ENCODE results near the gene TMTC3.

TMTC3 gene

DNA sequence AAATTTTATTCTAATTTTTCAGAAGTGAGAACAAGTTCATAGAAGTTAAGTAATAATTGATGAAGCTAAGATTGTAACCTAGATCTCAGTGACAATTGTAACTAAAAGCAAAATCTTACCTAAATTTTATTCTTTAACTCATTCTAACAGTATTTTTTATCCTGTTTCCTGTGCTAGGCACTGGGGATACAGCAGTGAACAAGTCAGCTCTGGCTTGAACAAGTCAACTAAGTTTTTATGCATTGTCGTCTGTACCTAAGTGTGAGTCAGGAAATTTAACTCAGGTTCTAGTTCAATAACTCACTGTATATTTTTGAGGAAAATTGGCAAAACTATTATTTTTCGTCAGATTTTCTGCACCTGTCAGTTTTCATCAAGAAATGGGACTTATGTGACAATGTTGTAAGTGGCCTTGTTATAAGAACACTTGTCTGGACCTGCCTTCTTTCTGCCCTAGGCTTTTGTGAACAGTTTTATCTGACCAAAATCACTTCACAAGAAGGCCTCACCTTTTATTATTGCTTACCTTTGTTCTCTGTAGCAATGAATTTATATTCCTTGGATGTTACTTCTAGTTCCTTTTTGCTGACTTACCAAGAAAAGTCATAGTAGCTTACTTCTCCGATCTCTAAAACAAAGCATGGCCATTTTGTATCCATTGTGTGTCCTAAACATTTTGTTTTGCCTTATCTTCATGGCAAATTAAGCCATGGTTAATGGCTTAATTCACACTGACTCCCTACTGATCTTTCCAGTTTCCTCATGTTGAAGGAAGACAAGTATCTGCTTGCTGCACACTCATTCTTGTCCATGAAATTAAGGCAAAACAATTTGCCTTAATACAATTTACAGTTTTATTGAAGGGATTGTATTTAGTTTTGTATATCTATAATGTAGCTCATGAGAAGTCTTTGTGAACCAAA is 2.7 kb downstream of the TMTC3 start:
- Histone ChIP-seq H3K4me3 (ENCODE audit: insufficient read length, low read depth) (no peak overlapping the region), H3K36me3 (ENCODE audit: insufficient read depth, insufficient read length, low read length) (peaks cover 15% of the 10 kb centered on the region), H3K9ac (ENCODE audit: insufficient read length, low read depth) (no peak overlapping the region)

GRCh38 chr12:88145567-88146505 is 3.7 kb downstream of the TMTC3 start:
- no peak overlapping the region for H3K4me3 ChIP-seq (ENCODE audit: insufficient read length, low read depth)
- no peak for TF ChIP-seq ZNF274 (IDR thresholded peaks at IDR 0.05; ENCODE audit: low read depth, low read length)
- TF ChIP-seq YY1 (IDR thresholded peaks at IDR 0.05; ENCODE audit: insufficient read depth, insufficient read length), result no peak
- TF ChIP-seq SUZ12 (IDR thresholded peaks at IDR 0.05; ENCODE audit: extremely low read depth, insufficient read depth, insufficient read length), result no peak
- DNase-seq (ENCODE audit: low read depth, low spot score), result no peak
- H3K9ac ChIP-seq (ENCODE audit: insufficient read length, low read depth), result no peak overlapping the region
- H3K9me3 ChIP-seq (ENCODE audit: insufficient read depth, low read length), result no peaks in the 10 kb centered on the region
- H3K4me1 ChIP-seq (ENCODE audit: insufficient read depth, insufficient read length), result no peaks in the 10 kb centered on the region
- peaks cover 6% of the 10 kb centered on the region for H3K36me3 ChIP-seq (ENCODE audit: insufficient read depth, insufficient read length, low read length)
- H3K27me3 ChIP-seq (ENCODE audit: insufficient read depth, insufficient read length), result no peaks in the 10 kb centered on the region

More for the DNA sequence above, 2.7 kb downstream of the TMTC3 start:
- TF ChIP-seq YY1 (IDR thresholded peaks at IDR 0.05; ENCODE audit: insufficient read depth, insufficient read length), result no peak
- TF ChIP-seq ZNF274 (IDR thresholded peaks at IDR 0.05; ENCODE audit: low read depth, low read length), result no peak
- no peak for TF ChIP-seq SUZ12 (IDR thresholded peaks at IDR 0.05; ENCODE audit: extremely low read depth, insufficient read depth, insufficient read length)
- Histone ChIP-seq H3K4me1 (ENCODE audit: insufficient read depth, insufficient read length) (no peaks in the 10 kb centered on the region), H3K9me3 (ENCODE audit: insufficient read depth, low read length) (no peaks in the 10 kb centered on the region), H3K27me3 (ENCODE audit: insufficient read depth, insufficient read length) (no peaks in the 10 kb centered on the region)
- no peak for DNase-seq (ENCODE audit: low read depth, low spot score)

- H3K9me3 ChIP-seq (ENCODE audit: insufficient read depth, low read length), result no peaks in the 10 kb centered on the region
- TF ChIP-seq YY1 (IDR thresholded peaks at IDR 0.05; ENCODE audit: insufficient read depth, insufficient read length) (no peak), SUZ12 (IDR thresholded peaks at IDR 0.05; ENCODE audit: extremely low read depth, insufficient read depth, insufficient read length) (no peak), ZNF274 (IDR thresholded peaks at IDR 0.05; ENCODE audit: low read depth, low read length) (no peak)
- DNase-seq (ENCODE audit: low read depth, low spot score), result no peak
These were observed 8.0 kb downstream of the TMTC3 start for GRCh38 chr12:88150063-88150462.

GRCh38 chr12:88153959-88154358 is 11.9 kb downstream of the TMTC3 start:
- peaks cover 2% of the 10 kb centered on the region for H3K36me3 ChIP-seq (ENCODE audit: insufficient read depth, insufficient read length, low read length)
- no peaks in the 10 kb centered on the region for H3K27me3 ChIP-seq (ENCODE audit: insufficient read depth, insufficient read length)
- TF ChIP-seq YY1 (IDR thresholded peaks at IDR 0.05; ENCODE audit: insufficient read depth, insufficient read length), result no peak
- no peak for TF ChIP-seq SUZ12 (IDR thresholded peaks at IDR 0.05; ENCODE audit: extremely low read depth, insufficient read depth, insufficient read length)
- no peak for TF ChIP-seq ZNF274 (IDR thresholded peaks at IDR 0.05; ENCODE audit: low read depth, low read length)
- no peak for DNase-seq (ENCODE audit: low read depth, low spot score)
- no peak overlapping the region for H3K9ac ChIP-seq (ENCODE audit: insufficient read length, low read depth)
- H3K4me1 ChIP-seq (ENCODE audit: insufficient read depth, insufficient read length), result no peaks in the 10 kb centered on the region
- no peaks in the 10 kb centered on the region for H3K9me3 ChIP-seq (ENCODE audit: insufficient read depth, low read length)
- no peak overlapping the region for H3K4me3 ChIP-seq (ENCODE audit: insufficient read length, low read depth)

More at GRCh38 chr12:88150063-88150462, 8.0 kb downstream of the TMTC3 start:
- Histone ChIP-seq H3K4me1 (ENCODE audit: insufficient read depth, insufficient read length) (no peaks in the 10 kb centered on the region), H3K9ac (ENCODE audit: insufficient read length, low read depth) (no peak overlapping the region), H3K27me3 (ENCODE audit: insufficient read depth, insufficient read length) (no peaks in the 10 kb centered on the region), H3K36me3 (ENCODE audit: insufficient read depth, insufficient read length, low read length) (peaks cover 5% of the 10 kb centered on the region), H3K4me3 (ENCODE audit: insufficient read length, low read depth) (no peak overlapping the region)

DNA sequence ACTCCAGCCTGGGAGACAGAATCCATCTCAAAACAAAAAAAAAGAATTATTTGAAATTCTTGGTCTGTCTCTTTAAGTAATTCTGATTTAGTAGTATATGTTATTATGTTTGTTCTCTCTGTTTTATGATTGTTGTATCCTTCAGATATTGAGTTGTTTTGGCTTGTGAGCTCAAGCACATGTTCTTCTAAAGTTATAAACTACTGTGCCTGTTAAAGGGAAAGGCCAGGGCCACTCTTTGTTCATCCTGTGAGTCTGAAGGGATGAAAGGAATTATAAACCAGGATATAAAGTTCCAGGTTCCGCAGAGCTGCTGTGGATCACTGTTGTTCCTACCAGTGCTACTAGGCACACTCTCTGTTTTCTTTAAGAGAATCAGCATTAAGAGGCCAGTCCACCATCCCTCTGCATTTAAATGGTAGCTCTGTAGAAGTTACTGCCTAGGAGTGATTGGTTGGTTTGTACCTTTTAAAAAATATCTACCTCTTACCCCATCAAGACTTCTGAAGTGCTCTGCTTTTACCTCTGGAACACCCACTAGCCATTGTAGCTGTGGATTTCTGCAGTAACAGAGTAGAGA is 14.1 kb downstream of the TMTC3 start:
- H3K4me1 ChIP-seq (ENCODE audit: insufficient read depth, insufficient read length), result no peaks in the 10 kb centered on the region
- no peak for DNase-seq (ENCODE audit: low read depth, low spot score)
- no peaks in the 10 kb centered on the region for H3K27me3 ChIP-seq (ENCODE audit: insufficient read depth, insufficient read length)
- H3K9me3 ChIP-seq (ENCODE audit: insufficient read depth, low read length), result no peaks in the 10 kb centered on the region
- H3K4me3 ChIP-seq (ENCODE audit: insufficient read length, low read depth), result no peak overlapping the region
- H3K9ac ChIP-seq (ENCODE audit: insufficient read length, low read depth), result no peak overlapping the region
- TF ChIP-seq YY1 (IDR thresholded peaks at IDR 0.05; ENCODE audit: insufficient read depth, insufficient read length), result no peak
- TF ChIP-seq SUZ12 (IDR thresholded peaks at IDR 0.05; ENCODE audit: extremely low read depth, insufficient read depth, insufficient read length), result no peak
- TF ChIP-seq ZNF274 (IDR thresholded peaks at IDR 0.05; ENCODE audit: low read depth, low read length), result no peak
- peaks cover 9% of the 10 kb centered on the region for H3K36me3 ChIP-seq (ENCODE audit: insufficient read depth, insufficient read length, low read length)

DNA sequence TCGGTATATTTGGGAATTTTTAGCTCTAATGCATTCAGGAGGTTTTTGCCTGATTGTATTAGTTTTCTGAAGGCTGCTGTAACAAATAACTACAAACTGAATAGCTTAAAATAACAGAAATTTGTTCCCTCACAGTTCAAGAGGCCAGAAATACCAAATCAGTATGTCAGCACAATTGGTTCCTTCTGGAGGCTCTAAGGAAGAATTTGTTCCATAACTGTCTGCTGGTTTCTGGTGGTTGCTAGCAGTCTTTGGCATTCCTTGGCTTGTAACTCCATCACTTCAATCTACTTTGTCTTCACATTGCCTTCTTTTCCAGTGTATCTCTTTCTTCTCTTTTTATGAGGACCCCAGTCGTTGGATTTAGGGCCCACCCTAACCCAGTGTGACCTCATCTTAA is 21.3 kb downstream of the TMTC3 start:
- Histone ChIP-seq H3K9ac (ENCODE audit: insufficient read length, low read depth) (no peak overlapping the region), H3K27me3 (ENCODE audit: insufficient read depth, insufficient read length) (no peaks in the 10 kb centered on the region), H3K4me3 (ENCODE audit: insufficient read length, low read depth) (no peak overlapping the region), H3K36me3 (ENCODE audit: insufficient read depth, insufficient read length, low read length) (peaks cover 31% of the 10 kb centered on the region), H3K9me3 (ENCODE audit: insufficient read depth, low read length) (no peaks in the 10 kb centered on the region), H3K4me1 (ENCODE audit: insufficient read depth, insufficient read length) (no peaks in the 10 kb centered on the region)
- DNase-seq (ENCODE audit: low read depth, low spot score), result no peak
- TF ChIP-seq ZNF274 (IDR thresholded peaks at IDR 0.05; ENCODE audit: low read depth, low read length), result no peak
- TF ChIP-seq SUZ12 (IDR thresholded peaks at IDR 0.05; ENCODE audit: extremely low read depth, insufficient read depth, insufficient read length), result no peak
- TF ChIP-seq YY1 (IDR thresholded peaks at IDR 0.05; ENCODE audit: insufficient read depth, insufficient read length), result no peak
